ENCODE data around the gene MAEA. TPM values are rescaled to one million over a fixed set of nuclear protein-coding genes. Genes with fewer than 3 reads are reported as not detected.

MAEA gene
- total RNA-seq, 3 donors from 2014 or later, result 49.9 to 76.7 (median 62.3) TPM

- H3K4me1 ChIP-seq, result peaks cover 3 to 11% of the 10 kb centered on the region in 2 donors
These were observed 57.7 kb downstream of the MAEA start for GRCh38 chr4:1347410-1347864.

DNA sequence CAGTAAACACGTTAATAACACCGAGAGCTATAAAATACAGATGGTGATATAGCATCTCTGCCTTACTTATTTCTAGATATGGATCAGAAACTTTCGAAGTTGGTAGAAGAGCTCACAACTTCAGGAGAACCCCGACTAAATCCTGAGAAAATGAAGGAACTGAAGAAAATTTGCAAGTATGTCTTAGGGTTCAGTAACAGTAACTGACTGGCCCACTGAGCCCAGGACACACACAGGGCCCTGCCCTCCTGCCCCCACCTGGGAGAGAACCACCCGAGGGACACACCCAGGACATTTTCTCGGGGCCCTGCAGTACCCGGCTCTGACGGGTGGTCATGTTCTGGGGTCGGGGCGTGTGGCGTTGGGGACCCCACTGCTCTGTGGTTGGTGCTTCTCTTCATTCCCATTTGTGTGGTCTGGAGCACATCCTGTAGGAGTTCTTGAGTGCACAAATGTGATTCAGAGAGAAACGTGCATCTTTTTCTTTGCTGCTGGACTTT, 58.4 kb downstream of the MAEA start:
- no peaks in the 10 kb centered on the region for H3K9me3 ChIP-seq
- no peaks in the 10 kb centered on the region for H3K27me3 ChIP-seq
- intact Hi-C loops (cut with DNase I; ENCODE audit: low total_unique reads), result no loop called here
- H3K4me1 ChIP-seq, result peaks cover 3 to 11% of the 10 kb centered on the region in 2 donors
- no peaks in the 10 kb centered on the region for H3K36me3 ChIP-seq
- H3K27ac ChIP-seq, result peak overlapping the region; percentile 97 to 99
- TF ChIP-seq POLR2AphosphoS5 (IDR thresholded peaks at IDR 0.05), result no peak
- no peak for TF ChIP-seq POLR2A (IDR thresholded peaks at IDR 0.05)
- no peak for TF ChIP-seq CTCF (IDR thresholded peaks at IDR 0.05)
- no peak for DNase-seq (ENCODE audit: low spot score in 2 of 2)
- H3K4me3 ChIP-seq, result peak overlapping the region; percentile 81 to 93 (median 92)

More at GRCh38 chr4:1347410-1347864, 57.7 kb downstream of the MAEA start:
- no peaks in the 10 kb centered on the region for H3K27me3 ChIP-seq
- H3K4me3 ChIP-seq, result peak overlapping the region; percentile 81 to 93 (median 92)
- H3K36me3 ChIP-seq, result no peaks in the 10 kb centered on the region
- TF ChIP-seq POLR2AphosphoS5 (IDR thresholded peaks at IDR 0.05) (peak; percentile 1 to 30 (median 20)), POLR2A (IDR thresholded peaks at IDR 0.05) (no peak)
- peak overlapping the region; percentile 97 to 99 for H3K27ac ChIP-seq
- intact Hi-C loops (cut with DNase I; ENCODE audit: low total_unique reads), result no loop called here
- peak; percentile 72 for DNase-seq (ENCODE audit: low spot score in 2 of 2)
- no peaks in the 10 kb centered on the region for H3K9me3 ChIP-seq

DNA sequence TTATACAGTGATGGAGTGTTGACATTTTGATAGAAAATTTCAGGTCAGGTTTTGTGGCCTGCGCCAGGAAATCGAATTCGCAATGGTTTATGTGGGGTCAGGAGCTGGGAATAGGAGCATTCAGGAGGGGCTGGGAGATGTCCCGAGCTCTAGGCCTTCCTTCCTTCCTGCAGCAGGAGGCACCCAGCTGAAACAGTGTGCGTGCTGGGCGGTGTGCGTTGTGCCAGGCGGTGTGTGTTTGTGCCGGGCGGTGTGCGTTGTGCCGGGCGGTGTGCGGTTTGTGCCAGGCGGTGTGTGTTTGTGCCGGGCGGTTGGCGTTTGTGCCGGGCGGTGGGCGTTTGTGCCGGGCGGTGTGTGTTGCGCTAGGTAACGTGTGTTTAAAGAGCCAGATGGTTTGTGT, 59.1 kb downstream of the MAEA start:
- intact Hi-C loops (cut with DNase I; ENCODE audit: low total_unique reads), result no loop called here
- Histone ChIP-seq H3K27ac (peak overlapping the region; percentile 97 to 99), H3K9me3 (no peaks in the 10 kb centered on the region), H3K27me3 (no peaks in the 10 kb centered on the region), H3K36me3 (no peaks in the 10 kb centered on the region), H3K4me3 (peak overlapping the region in 1 of 3 donors; percentile 81), H3K4me1 (peaks cover 3 to 11% of the 10 kb centered on the region in 2 donors)
- DNase-seq (ENCODE audit: low spot score in 2 of 2), result no peak
- no peak for TF ChIP-seq POLR2A (IDR thresholded peaks at IDR 0.05)
- no peak for TF ChIP-seq CTCF (IDR thresholded peaks at IDR 0.05)
- no peak for TF ChIP-seq POLR2AphosphoS5 (IDR thresholded peaks at IDR 0.05)

- H3K9me3 ChIP-seq, result no peaks in the 10 kb centered on the region
- H3K36me3 ChIP-seq, result no peaks in the 10 kb centered on the region
- no peak overlapping the region for H3K4me3 ChIP-seq
- intact Hi-C loops (cut with DNase I; ENCODE audit: low total_unique reads), result no loop called here
- H3K27me3 ChIP-seq, result no peaks in the 10 kb centered on the region
- DNase-seq (ENCODE audit: low spot score in 2 of 2), result no peak
- no peak for TF ChIP-seq POLR2AphosphoS5 (IDR thresholded peaks at IDR 0.05)
- no peak for TF ChIP-seq CTCF (IDR thresholded peaks at IDR 0.05)
- no peak for TF ChIP-seq POLR2A (IDR thresholded peaks at IDR 0.05)
- H3K4me1 ChIP-seq, result peaks cover 3 to 11% of the 10 kb centered on the region in 2 donors
- H3K27ac ChIP-seq, result peak overlapping the region; percentile 97 to 99
These were observed 59.9 kb downstream of the MAEA start for GRCh38 chr4:1349359-1350168.

DNA sequence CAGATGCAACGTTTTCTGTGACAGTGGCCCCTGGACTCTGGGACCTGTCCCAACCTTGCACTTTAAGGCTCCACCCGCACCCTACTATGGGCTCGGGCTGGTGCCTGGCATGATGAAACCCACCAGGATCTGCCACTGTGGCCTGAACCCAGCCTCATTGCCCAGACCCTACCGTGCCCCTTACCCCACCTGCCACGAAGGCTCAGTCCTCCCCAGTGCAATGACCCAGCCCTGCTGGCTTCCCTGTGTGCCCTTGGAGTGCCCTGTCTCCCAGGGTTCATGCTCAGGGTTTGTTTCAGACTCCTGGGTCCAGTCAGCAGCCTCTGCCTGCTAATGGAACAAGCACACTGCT, 60.5 kb downstream of the MAEA start:
- intact Hi-C loops (cut with DNase I; ENCODE audit: low total_unique reads), result no loop called here
- H3K4me1 ChIP-seq, result peaks cover 3 to 11% of the 10 kb centered on the region in 2 donors
- H3K27me3 ChIP-seq, result no peaks in the 10 kb centered on the region
- no peak overlapping the region for H3K4me3 ChIP-seq
- peak overlapping the region in 1 of 2 donors; percentile 9 for H3K27ac ChIP-seq
- DNase-seq (ENCODE audit: low spot score in 2 of 2), result no peak
- H3K9me3 ChIP-seq, result no peaks in the 10 kb centered on the region
- TF ChIP-seq POLR2A (IDR thresholded peaks at IDR 0.05) (no peak), POLR2AphosphoS5 (IDR thresholded peaks at IDR 0.05) (no peak), CTCF (IDR thresholded peaks at IDR 0.05) (no peak)
- no peaks in the 10 kb centered on the region for H3K36me3 ChIP-seq
